Caco-2 (cell line): ENCODE measurements around the gene OPTC. TPM values are rescaled to one million over a fixed set of nuclear protein-coding genes. Genes with fewer than 3 reads are reported as not detected.

Source experiments
- BruUV-seq: library from RNA; stranded (reverse); fragments of 400-500 nt; replicated peaks from 2 replicates; lab custom pipeline; 2021; lab: Mats Ljungman, UMichigan
- CTCF ChIA-PET: fragments of 300-600 bp; sonication (Branson Sonifier 250); formaldehyde crosslinking; loops from one replicate; lab custom pipeline; 2022; ENCODE audit warnings: antibody characterized with exemption; lab: Charles Lee
- POLR2A ChIA-PET: fragments of 300-600 bp; sonication (Branson Sonifier 250); formaldehyde crosslinking; loops from one replicate; lab custom pipeline; 2022; ENCODE audit warnings: antibody characterized with exemption; lab: Charles Lee
- DNase-seq, 2 experiments: peaks; one replicate each; pipeline versions ENCODE4 v3.0.0 to v3.0.0-alpha.2; 2020 to 2022
- H3K27me3 ChIP-seq: replicated peaks from 2 replicates; pipeline ENCODE4 v1.6.0; 2011; ENCODE audit warnings: low read length; ENCODE audit not compliant: control insufficient read depth, insufficient read depth
- H3K36me3 ChIP-seq: 2 replicates; pipeline ENCODE4 v1.5.1; 2011; ENCODE audit warnings: low read length; ENCODE audit not compliant: control insufficient read depth, insufficient read depth
- H3K4me1 ChIP-seq: fragments of 250-450 bp; sonication (Bioruptor Pico); 2 replicates; pipeline ENCODE4 v1.5.1; 2020; ENCODE audit warnings: mild to moderate bottlenecking
- H3K4me3 ChIP-seq: 2 replicates; pipeline ENCODE4 v1.5.1; 2011; ENCODE audit warnings: low read depth, mild to moderate bottlenecking, control low read depth, low read length
- H3K9me3 ChIP-seq: fragments of 250-450 bp; sonication (Bioruptor Pico); 2 replicates; pipeline ENCODE4 v1.5.1; 2020; ENCODE audit warnings: mild to moderate bottlenecking, moderate library complexity
- H3K27ac Mint-ChIP-seq: one replicate; pipeline ENCODE4 v1.8.0; 2022; ENCODE audit warnings: mixed read lengths; ENCODE audit not compliant: unreplicated experiment
- H3K27me3 Mint-ChIP-seq: one replicate; pipeline ENCODE4 v1.8.0; 2022; ENCODE audit warnings: mixed read lengths; ENCODE audit not compliant: insufficient read depth, unreplicated experiment
- H3K36me3 Mint-ChIP-seq: one replicate; pipeline ENCODE4 v1.8.0; 2022; ENCODE audit warnings: mild to moderate bottlenecking, mixed read lengths; ENCODE audit not compliant: insufficient read depth, unreplicated experiment
- H3K4me1 Mint-ChIP-seq: one replicate; pipeline ENCODE4 v1.8.0; 2022; ENCODE audit warnings: low read depth, mixed read lengths; ENCODE audit not compliant: unreplicated experiment
- H3K4me3 Mint-ChIP-seq: one replicate; pipeline ENCODE4 v1.8.0; 2022; ENCODE audit warnings: mild to moderate bottlenecking, moderate library complexity, mixed read lengths; ENCODE audit not compliant: unreplicated experiment
- H3K9me3 Mint-ChIP-seq: one replicate; pipeline ENCODE4 v1.8.0; 2022; ENCODE audit warnings: mixed read lengths; ENCODE audit not compliant: unreplicated experiment
- CTCF ChIP-seq, 2 experiments: fragments of 200-600 bp in 1 of 2; IDR thresholded peaks; 1 replicate in 1 of 2; 2 replicates in 1 of 2; pipeline versions ENCODE4 v1.5.1 to v1.8.0; 2011 to 2022; ENCODE audit warnings: antibody characterized with exemption in 1 of 2, control low read depth in 1 of 2, inconsistent platforms in 1 of 2, low read depth in 1 of 2, low read length in 1 of 2, mild to moderate bottlenecking in 1 of 2, moderate library complexity in 1 of 2; ENCODE audit not compliant: insufficient read depth in 1 of 2, severe bottlenecking in 1 of 2, unreplicated experiment in 1 of 2
- intact Hi-C: fragments of 100-400 bp; cut with micrococcal nuclease; formaldehyde crosslinking; loops from one replicate; pipeline ENCODE4 v1.10.0; 2022; ENCODE audit not compliant: unreplicated experiment
- total RNA-seq: library from RNA; stranded (reverse); gene quantifications from 2 replicates; pipeline ENCODE4 v1.2.3, GENCODE V29; 2022

OPTC gene
- total RNA-seq, 1 experiment from 2014 or later = not detected

GRCh38 chr1:203458078-203458477 is 35.9 kb upstream of the OPTC start:
- Mint-ChIP-seq H3K36me3 (no peaks in the 10 kb centered on the region), H3K4me1 (no peaks in the 10 kb centered on the region), H3K4me3 (no peak overlapping the region), H3K27ac (no peak overlapping the region), H3K9me3 (no peaks in the 10 kb centered on the region), H3K27me3 (peaks cover 19% of the 10 kb centered on the region)
- no peak for TF ChIP-seq CTCF (IDR thresholded peaks at IDR 0.05; ENCODE audit: insufficient read depth in 1 of 2, low read depth in 1 of 2, low read length in 1 of 2, severe bottlenecking in 1 of 2, unreplicated experiment in 1 of 2)
- H3K27me3 ChIP-seq = no peaks in the 10 kb centered on the region
- H3K9me3 ChIP-seq = no peaks in the 10 kb centered on the region
- ChIA-PET CTCF (no interaction called here), POLR2A (no interaction called here)
- no peaks in the 10 kb centered on the region for H3K4me1 ChIP-seq
- intact Hi-C loops = no loop called here
- DNase-seq = no peak
- no peak overlapping the region for H3K4me3 ChIP-seq
- no peaks in the 10 kb centered on the region for H3K36me3 ChIP-seq
- BruUV-seq = no TSS peak

- intact Hi-C loops = no loop called here
- H3K4me1 ChIP-seq = no peaks in the 10 kb centered on the region
- Mint-ChIP-seq H3K36me3 (no peaks in the 10 kb centered on the region), H3K4me3 (no peak overlapping the region), H3K27ac (no peak overlapping the region), H3K27me3 (peaks cover 22% of the 10 kb centered on the region), H3K4me1 (no peaks in the 10 kb centered on the region), H3K9me3 (no peaks in the 10 kb centered on the region)
- H3K4me3 ChIP-seq = no peak overlapping the region
- no peak for TF ChIP-seq CTCF (IDR thresholded peaks at IDR 0.05; ENCODE audit: insufficient read depth in 1 of 2, low read depth in 1 of 2, low read length in 1 of 2, severe bottlenecking in 1 of 2, unreplicated experiment in 1 of 2)
- H3K27me3 ChIP-seq = no peaks in the 10 kb centered on the region
- DNase-seq = no peak
- CTCF ChIA-PET = no interaction called here
- no TSS peak for BruUV-seq
- H3K9me3 ChIP-seq = no peaks in the 10 kb centered on the region
- no peaks in the 10 kb centered on the region for H3K36me3 ChIP-seq
- POLR2A ChIA-PET = no interaction called here
These were observed 34.2 kb upstream of the OPTC start for GRCh38 chr1:203459671-203460201.

DNA sequence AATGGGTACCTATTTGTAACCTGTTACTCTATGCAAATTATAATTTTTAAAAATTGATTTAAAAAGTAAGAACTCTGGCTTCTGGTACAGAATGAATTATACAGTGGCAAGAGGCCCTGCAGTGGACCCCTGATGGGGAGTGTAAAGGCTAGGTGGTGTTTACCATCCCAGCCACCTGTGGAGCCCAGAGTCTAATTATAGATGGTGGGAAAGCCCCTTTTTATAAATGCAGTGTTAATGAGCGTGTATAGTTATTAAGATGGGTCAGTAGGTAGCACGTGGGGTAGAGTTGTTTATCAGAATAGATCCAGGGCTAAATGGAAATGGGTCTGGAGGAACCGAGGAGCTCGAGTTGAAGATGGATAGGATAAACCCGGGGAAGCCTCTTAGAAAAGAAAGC is 32.2 kb upstream of the OPTC start:
- no peaks in the 10 kb centered on the region for H3K36me3 ChIP-seq
- TF ChIP-seq CTCF (IDR thresholded peaks at IDR 0.05; ENCODE audit: insufficient read depth in 1 of 2, low read depth in 1 of 2, low read length in 1 of 2, severe bottlenecking in 1 of 2, unreplicated experiment in 1 of 2) = no peak
- H3K9me3 Mint-ChIP-seq = no peaks in the 10 kb centered on the region
- no peaks in the 10 kb centered on the region for H3K27me3 ChIP-seq
- H3K9me3 ChIP-seq = no peaks in the 10 kb centered on the region
- no peak overlapping the region for H3K4me3 ChIP-seq
- BruUV-seq = no TSS peak
- no peaks in the 10 kb centered on the region for H3K4me1 Mint-ChIP-seq
- no peaks in the 10 kb centered on the region for H3K36me3 Mint-ChIP-seq
- intact Hi-C loops = no loop called here
- ChIA-PET POLR2A (no interaction called here), CTCF (no interaction called here)
- DNase-seq = no peak
- H3K27me3 Mint-ChIP-seq = peaks cover 16% of the 10 kb centered on the region
- no peak overlapping the region for H3K27ac Mint-ChIP-seq
- H3K4me3 Mint-ChIP-seq = no peak overlapping the region
- no peaks in the 10 kb centered on the region for H3K4me1 ChIP-seq
